NCI-H1048 (cell line): ENCODE data around the gene DNAH2.

Experiments used
- DNase-seq: peaks from one replicate; lab custom pipeline; 2025; lab: John Stamatoyannopoulos, UW

The DNAH2 gene

DNA sequence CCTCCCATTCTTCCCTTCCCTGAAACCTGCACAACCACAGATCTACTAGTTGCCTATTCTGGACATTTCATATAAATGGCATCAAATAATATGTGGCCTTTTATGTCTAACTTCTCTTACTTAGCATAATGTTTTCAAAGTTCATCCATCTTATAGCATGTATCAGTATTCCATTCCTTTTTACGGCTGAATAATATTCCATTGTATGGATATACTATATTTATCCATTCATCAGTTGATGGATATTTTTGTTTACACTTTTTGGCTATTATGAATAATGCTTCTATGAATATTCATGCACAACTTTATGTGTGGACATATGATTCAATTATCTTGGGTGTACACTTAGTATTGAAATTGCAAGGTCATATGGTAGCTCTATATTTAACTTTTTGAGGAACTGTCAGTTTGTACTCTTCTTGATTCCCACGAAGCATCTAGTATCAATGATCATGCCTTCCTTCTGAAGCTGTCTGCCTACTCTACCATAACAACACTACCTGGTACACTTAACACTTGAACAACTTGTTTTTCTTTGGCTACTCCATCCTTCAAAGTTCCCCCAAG, 158.3 kb downstream of the DNAH2 start:
- DNase-seq: no peak

DNA sequence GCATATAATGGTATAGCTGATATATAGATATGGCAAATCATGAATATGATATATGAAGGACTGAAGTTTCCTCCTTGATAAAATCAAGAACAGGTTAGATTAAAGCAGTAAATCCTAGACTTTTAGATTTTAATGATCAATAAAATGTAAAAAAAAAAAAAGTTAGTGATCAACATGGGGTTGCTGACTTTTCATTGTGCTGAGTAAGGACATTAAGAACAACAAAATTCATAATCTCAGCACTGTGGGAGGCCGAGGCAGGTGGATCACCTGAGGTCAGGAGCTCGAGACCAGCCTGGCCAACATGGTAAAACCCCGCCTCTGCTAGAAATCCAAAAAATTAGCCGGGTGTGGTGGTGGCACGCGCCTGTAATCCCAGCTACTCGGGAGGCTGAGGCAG, 160.7 kb downstream of the DNAH2 start:
- DNase-seq: no peak

GRCh38 chr17:7880076-7880868, 162.7 kb downstream of the DNAH2 start:
- DNase-seq: no peak

- no peak for DNase-seq
Measured at GRCh38 chr17:7881276-7882054, 163.9 kb downstream of the DNAH2 start.

DNA sequence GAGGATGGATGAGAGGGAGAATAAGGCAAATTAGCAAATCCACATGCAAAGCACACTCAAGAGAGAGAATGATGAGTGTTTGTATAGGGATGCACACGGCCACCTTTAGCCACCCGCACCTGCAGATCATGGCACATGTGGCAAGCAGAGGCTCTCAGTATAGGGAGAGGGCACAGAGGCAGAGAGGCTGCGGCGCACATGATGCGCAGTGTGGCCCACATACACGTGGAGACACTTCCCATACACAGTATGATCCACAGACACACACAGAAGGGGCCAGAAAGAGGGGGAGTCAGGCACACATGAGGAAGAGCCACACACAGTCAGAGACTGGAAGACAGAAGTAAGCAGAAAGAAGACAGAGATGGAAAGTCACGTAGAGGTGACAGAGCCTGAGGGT, 164.5 kb downstream of the DNAH2 start:
- DNase-seq: no peak

- no peak for DNase-seq
Measured at GRCh38 chr17:7882629-7883028, 165.1 kb downstream of the DNAH2 start.
